Peyer's patch (tissue), 4 donors: ENCODE measurements around the gene TXNIP. TPM values are rescaled to one million over a fixed set of nuclear protein-coding genes. Genes with fewer than 3 reads are reported as not detected.
A peak's percentile ranks its signal among the peaks of the same experiment; 100 is the strongest.

ENCODE experiments used
- DNase-seq, 3 donors: peaks; one replicate each; pipeline ENCODE4 v3.0.0-alpha.2; 2017 to 2019
- H3K27ac ChIP-seq, 4 donors: fragments of 200-600 bp; sonication (generic); one replicate each; pipeline ENCODE4 v1.5.1; 2016 to 2019
- H3K27me3 ChIP-seq, 2 donors: fragments of 200-600 bp; sonication (generic); one replicate each; pipeline ENCODE4 v1.5.1; 2019
- H3K36me3 ChIP-seq, 3 donors: fragments of 200-600 bp; sonication (generic); one replicate each; pipeline ENCODE4 v1.5.1; 2016 to 2019
- H3K4me1 ChIP-seq, 4 donors: fragments of 200-600 bp; sonication (generic); one replicate each; pipeline ENCODE4 v1.5.1; 2016 to 2019
- H3K4me3 ChIP-seq, 4 donors: fragments of 200-600 bp; sonication (generic); 1 replicate in 3 of 4; 2 replicates in 1 of 4; pipeline ENCODE4 v1.5.1; 2016 to 2019; ENCODE audit warnings: mild to moderate bottlenecking in 1 of 4
- H3K9me3 ChIP-seq, 4 donors: fragments of 200-600 bp; sonication (generic); one replicate each; pipeline ENCODE4 v1.5.1; 2016 to 2019; ENCODE audit warnings: mild to moderate bottlenecking in 1 of 4
- CTCF ChIP-seq, 6 experiments: fragments of 450-650 bp in 4 of 6; fragments of 200-600 bp in 2 of 6; sonication (generic) in 1 of 6; IDR thresholded peaks; one replicate each; pipeline ENCODE4 v1.5.1; 2017 to 2019; ENCODE audit warnings: antibody characterized with exemption in 6 of 6, mild to moderate bottlenecking in 3 of 6, moderate library complexity in 1 of 6
- POLR2A ChIP-seq, 2 donors: fragments of 450-650 bp; IDR thresholded peaks; one replicate each; pipeline ENCODE4 v1.5.1; 2017; ENCODE audit warnings: antibody characterized with exemption in 2 of 2, mild to moderate bottlenecking in 2 of 2, moderate library complexity in 2 of 2
- total RNA-seq, 4 donors: library from RNA; depleted of rRNA; stranded (reverse); fragments of >200 nt; gene quantifications; one replicate each; pipeline ENCODE4 v1.1.0, GENCODE V29; 2016

Gene TXNIP
- total RNA-seq, 4 donors from 2014 or later, result 313 to 1,366 (median 694) TPM

- Histone ChIP-seq H3K4me1 (peaks cover 0 to 21% (median 5%) of the 10 kb centered on the region in 4 donors), H3K4me3 (no peak overlapping the region), H3K27me3 (no peaks in the 10 kb centered on the region), H3K9me3 (no peaks in the 10 kb centered on the region), H3K27ac (no peak overlapping the region), H3K36me3 (no peaks in the 10 kb centered on the region)
- TF ChIP-seq POLR2A (IDR thresholded peaks at IDR 0.05) (no peak), CTCF (IDR thresholded peaks at IDR 0.05) (no peak)
- DNase-seq, result no peak
These were observed 29.1 kb downstream of the TXNIP start for GRCh38 chr1:145967288-145967687.

GRCh38 chr1:145965119-145965744 is 31.1 kb downstream of the TXNIP start:
- H3K27me3 ChIP-seq, result no peaks in the 10 kb centered on the region
- TF ChIP-seq CTCF (IDR thresholded peaks at IDR 0.05), result no peak
- no peak for TF ChIP-seq POLR2A (IDR thresholded peaks at IDR 0.05)
- peaks cover 2 to 39% (median 11%) of the 10 kb centered on the region in 4 donors for H3K4me1 ChIP-seq
- H3K9me3 ChIP-seq, result peaks cover 0 to 4% (median 0%) of the 10 kb centered on the region in 4 donors
- H3K27ac ChIP-seq, result peak overlapping the region; percentile 71 to 98 (median 84)
- no peaks in the 10 kb centered on the region for H3K36me3 ChIP-seq
- H3K4me3 ChIP-seq, result peak overlapping the region; percentile 39 to 70 (median 56)
- DNase-seq, result no peak

GRCh38 chr1:145964328-145965118 is 31.9 kb downstream of the TXNIP start, which contains the start of the genes ANKRD34A and POLR3GL:
Gene ANKRD34A (minus strand): TSS chr1:145964575. CDS start chr1:145961759, 2,816 bp downstream.
Gene POLR3GL (plus strand): TSS chr1:145964690. CDS start chr1:145974866, 10,176 bp downstream.
- Histone ChIP-seq H3K27ac (peak within 1 kb of the TSS; percentile 71 to 98 (median 84)), H3K9me3 (peaks cover 0 to 4% (median 0%) of the 10 kb centered on the region in 4 donors), H3K27me3 (no peaks in the 10 kb centered on the region), H3K4me1 (peaks cover 8 to 46% (median 11%) of the 10 kb centered on the region in 4 donors), H3K36me3 (no peaks in the 10 kb centered on the region), H3K4me3 (peak within 1 kb of the TSS; percentile 39 to 70 (median 56))
- peak in 1 of 6 experiments; percentile 14 for TF ChIP-seq CTCF (IDR thresholded peaks at IDR 0.05)
- peak; percentile 81 to 94 for TF ChIP-seq POLR2A (IDR thresholded peaks at IDR 0.05)
- peak; percentile 93 to 99 (median 98) for DNase-seq

- no peaks in the 10 kb centered on the region for H3K27me3 ChIP-seq
- H3K4me1 ChIP-seq, result peaks cover 8 to 49% (median 11%) of the 10 kb centered on the region in 4 donors
- peak overlapping the region; percentile 39 to 71 (median 64) for H3K4me3 ChIP-seq
- H3K36me3 ChIP-seq, result no peaks in the 10 kb centered on the region
- H3K27ac ChIP-seq, result peak overlapping the region; percentile 71 to 98 (median 85)
- DNase-seq, result no peak
- no peak for TF ChIP-seq POLR2A (IDR thresholded peaks at IDR 0.05)
- TF ChIP-seq CTCF (IDR thresholded peaks at IDR 0.05), result no peak
- peaks cover 0 to 4% (median 0%) of the 10 kb centered on the region in 4 donors for H3K9me3 ChIP-seq
These were observed 32.9 kb downstream of the TXNIP start for GRCh38 chr1:145963265-145964019.
